IPS DF 4.7 (cell line): ENCODE results near the gene PNPLA3.

Experiments
- DNase-seq: peaks from one replicate; pipeline ENCODE4 v3.0.0-alpha.2; 2013; ENCODE audit warnings: low spot score; ENCODE audit errors: extremely low read depth

The PNPLA3 gene

GRCh38 chr22:43923631-43924464, at the start of gene PNPLA3:
Gene PNPLA3, plus strand, starts transcription at chr22:43923805. Its CDS starts 107 bp downstream, at chr22:43923912.
- DNase-seq: no peak

GRCh38 chr22:43876866-43877509, 46.6 kb upstream of the PNPLA3 start:
- DNase-seq: no peak

GRCh38 chr22:43878079-43878795, 45.4 kb upstream of the PNPLA3 start:
- DNase-seq: no peak

GRCh38 chr22:43878831-43879550, 44.6 kb upstream of the PNPLA3 start:
- no peak for DNase-seq

GRCh38 chr22:43879901-43880540, 43.6 kb upstream of the PNPLA3 start:
- no peak for DNase-seq

- DNase-seq: no peak
Measured at GRCh38 chr22:43880541-43880991, 43.0 kb upstream of the PNPLA3 start.

- DNase-seq: no peak
Measured at GRCh38 chr22:43881091-43882061, 42.2 kb upstream of the PNPLA3 start.

- no peak for DNase-seq
Measured at GRCh38 chr22:43882122-43882767, 41.4 kb upstream of the PNPLA3 start.

- peak; percentile 87 for DNase-seq
Measured at GRCh38 chr22:43883012-43883661, 40.5 kb upstream of the PNPLA3 start.

GRCh38 chr22:43883719-43884415, 39.7 kb upstream of the PNPLA3 start:
- no peak for DNase-seq

GRCh38 chr22:43884600-43885318, 38.8 kb upstream of the PNPLA3 start:
- peak; percentile 58 for DNase-seq

GRCh38 chr22:43885319-43885671, 38.3 kb upstream of the PNPLA3 start:
- no peak for DNase-seq

GRCh38 chr22:43885786-43886185, 37.8 kb upstream of the PNPLA3 start:
- no peak for DNase-seq

GRCh38 chr22:43886231-43886630, 37.4 kb upstream of the PNPLA3 start:
- no peak for DNase-seq

GRCh38 chr22:43887391-43887790, 36.2 kb upstream of the PNPLA3 start:
- no peak for DNase-seq

- no peak for DNase-seq
Measured at GRCh38 chr22:43888740-43889139, 34.9 kb upstream of the PNPLA3 start.

GRCh38 chr22:43889201-43889859, 34.3 kb upstream of the PNPLA3 start:
- no peak for DNase-seq
